GM18519 (cell line): ENCODE measurements around the gene GABBR2.

ENCODE experiments used
- ATAC-seq: cut with Tn5 transposase; IDR thresholded peaks from one replicate; pipeline ENCODE4 v1.9.1; 2021; ENCODE audit warnings: mild to moderate bottlenecking, moderate library complexity; ENCODE audit not compliant: unreplicated experiment, low FRiP score

The GABBR2 gene

DNA sequence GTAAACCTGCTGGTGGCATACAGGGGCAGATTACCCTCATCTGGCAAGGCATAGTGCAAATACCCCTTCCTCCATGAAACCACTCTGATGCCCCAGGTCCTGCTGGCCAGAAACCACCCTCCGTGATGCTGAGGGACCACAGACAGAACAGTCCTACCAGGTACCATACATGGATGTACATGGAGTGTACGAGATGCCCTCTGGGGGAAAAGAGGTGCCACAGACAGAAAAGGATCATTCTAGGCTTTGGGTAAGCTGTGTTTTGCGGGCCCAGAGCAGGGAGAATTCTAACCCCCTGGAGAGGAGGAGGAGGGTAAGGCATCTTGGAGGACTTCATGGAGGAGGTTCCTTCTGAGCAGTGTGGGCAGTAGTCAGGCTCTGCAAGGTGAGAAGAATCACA, 68.3 kb downstream of the GABBR2 start:
- no peak for ATAC-seq

DNA sequence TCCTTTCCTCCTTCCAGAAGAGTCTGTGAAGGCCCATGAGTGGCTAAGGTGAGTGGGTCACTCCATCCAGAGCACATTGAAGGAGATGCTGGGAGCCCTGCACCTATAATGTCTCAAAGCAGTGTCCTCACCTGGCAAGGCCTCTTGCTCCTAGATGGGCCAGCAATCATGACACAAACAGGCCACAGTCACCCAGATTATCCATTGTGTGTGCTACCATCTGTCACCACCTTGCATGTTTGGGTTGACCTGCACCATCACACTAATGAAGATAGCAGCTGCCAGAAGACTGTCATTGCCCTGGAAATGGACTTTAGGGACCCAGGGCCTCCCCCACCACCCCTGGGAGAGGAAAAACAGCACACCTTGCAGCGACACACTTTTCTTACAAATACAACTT, 69.6 kb downstream of the GABBR2 start:
- ATAC-seq = no peak

DNA sequence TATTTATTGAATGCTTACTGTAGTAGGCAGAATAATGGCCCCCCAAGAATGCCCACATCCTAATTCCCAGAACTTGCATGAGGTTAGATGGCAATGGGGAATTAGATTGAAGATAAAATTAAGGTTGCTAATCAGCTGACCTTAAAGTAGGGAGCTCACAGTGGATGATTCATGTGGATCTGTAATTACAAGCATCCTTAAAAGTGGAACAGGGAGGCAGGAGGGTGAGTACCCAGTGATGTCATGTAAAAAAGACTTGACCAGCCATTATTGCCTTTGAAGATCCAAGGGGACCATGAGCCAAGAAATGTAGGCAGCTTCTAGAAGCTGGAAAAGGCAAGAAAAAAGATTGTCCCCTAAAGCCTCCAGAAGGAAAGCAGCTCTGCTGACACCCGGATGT, 71.4 kb downstream of the GABBR2 start:
- ATAC-seq = no peak

DNA sequence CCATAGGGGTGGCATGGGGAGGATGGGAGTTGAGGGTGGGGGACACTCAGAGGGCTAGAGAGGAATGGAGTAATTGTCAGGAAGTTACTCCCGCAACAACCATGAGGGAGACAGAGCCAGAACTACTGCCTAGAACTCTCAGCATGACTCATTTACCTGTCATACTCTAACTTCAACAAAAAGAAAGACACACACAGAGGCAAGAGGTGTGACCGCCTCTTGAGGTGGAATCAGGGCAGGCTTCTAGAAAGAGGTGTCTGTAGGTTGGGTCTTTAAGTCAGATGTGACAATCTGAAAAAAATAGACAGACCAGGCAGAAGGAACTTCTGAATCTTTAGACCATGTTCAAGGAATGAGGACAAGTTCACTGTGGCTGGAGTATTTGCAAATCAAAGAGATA, 73.4 kb downstream of the GABBR2 start:
- ATAC-seq = no peak

DNA sequence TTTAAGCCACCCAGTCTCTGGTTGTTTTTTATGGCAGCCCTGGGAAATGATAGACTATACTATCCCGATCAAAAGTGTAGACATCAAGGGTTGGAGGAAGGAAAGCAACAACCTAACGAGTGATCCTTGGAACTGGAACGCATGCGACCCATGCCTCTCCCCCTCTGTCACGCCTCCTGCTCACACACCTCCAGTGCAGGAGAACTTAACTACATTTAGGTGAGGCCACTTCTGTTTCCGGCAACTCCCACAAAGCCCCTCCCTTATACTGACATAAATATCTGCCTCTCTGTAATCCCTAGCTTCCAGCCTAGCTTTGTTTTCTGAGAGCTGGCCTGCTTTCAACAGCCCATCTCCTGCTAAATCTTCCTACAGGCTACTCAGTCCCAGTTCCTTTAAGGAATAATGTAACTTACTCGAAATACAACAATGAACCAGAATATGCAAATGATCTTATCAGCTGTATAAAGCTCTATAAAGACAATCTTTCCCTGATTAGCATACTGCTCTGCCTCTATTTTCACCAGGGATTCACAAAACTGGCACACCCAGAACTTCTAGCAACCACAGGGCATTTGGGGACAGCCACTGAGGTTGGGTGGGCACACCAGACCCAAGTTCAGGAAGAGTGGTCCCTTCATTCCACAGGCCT, 73.9 kb downstream of the GABBR2 start:
- ATAC-seq = no peak

DNA sequence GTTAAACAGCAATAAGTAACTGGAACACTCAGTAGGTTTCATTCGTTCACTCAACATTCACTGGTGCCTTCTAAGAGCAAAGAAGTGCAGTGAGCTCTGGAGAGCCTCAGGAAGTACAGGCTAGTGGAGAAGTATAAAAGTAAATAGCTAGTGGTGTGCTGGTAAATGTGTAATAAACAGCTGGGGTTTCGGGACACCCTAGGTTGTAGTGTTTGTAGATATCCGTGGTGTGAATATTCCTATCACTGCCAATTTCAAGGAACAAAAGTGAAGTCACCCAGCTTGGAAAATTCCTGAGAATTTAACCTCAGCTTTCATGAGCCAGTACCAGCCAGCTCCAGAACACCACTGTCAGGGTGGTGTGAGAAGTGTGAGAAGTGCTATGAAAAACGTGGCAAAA, 75.9 kb downstream of the GABBR2 start:
- no peak for ATAC-seq

DNA sequence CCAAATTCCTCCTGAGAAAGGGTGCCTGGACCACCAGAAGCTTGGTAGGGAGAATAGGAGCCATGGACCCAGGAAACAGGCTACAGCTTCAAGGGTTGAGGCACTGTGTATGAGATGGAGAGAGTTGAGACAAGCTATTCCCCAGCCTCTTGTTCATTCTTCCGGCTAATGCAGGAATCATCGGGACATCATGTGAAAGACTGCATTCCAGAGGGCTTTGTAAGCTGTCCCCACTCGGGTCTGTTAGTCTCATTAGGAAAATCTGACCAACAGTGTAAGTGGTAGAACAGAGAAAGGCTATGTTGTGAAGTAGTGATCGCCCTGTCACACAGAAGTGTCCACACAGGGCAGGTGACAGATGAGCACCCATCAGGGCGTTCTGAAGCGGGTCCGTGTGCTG, 81.4 kb downstream of the GABBR2 start:
- ATAC-seq = no peak

DNA sequence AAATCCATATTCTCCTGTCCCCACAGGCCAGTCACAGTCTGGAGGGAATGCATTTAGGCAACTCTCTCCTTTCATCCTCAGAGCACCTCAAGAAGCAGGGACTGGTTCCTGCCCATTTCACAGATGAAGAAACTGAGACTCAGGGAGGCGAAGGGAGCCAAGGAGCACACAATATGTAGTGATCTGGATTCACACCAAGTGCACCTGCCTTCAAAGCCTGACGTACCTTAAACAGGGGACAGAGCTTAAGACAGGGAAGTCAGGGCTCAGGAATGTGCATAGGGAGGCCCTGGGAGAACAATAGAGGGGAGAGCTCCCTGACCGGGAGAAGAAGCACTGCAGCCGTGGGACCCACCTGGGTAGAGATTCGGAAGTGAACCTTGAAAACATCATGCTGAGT, 83.0 kb downstream of the GABBR2 start:
- no peak for ATAC-seq

DNA sequence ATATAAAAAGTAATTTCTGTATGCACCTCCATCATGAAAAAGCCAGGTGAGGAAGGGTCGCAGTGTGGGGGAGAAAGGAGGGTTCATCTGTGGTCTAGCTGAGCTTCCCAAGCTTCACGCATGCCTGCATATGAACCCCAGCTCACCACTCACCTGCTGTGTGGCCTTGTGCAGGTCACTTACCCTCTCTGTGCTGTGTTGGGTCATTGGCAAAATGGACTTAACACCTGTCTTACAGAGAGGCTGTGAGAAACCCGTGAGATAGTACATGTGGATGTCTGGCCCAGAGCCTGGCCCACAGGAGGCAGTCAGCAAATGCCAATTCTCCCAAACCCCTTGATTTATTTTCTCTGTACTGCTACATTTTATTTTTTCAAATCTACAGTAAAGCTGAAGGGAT, 88.9 kb downstream of the GABBR2 start:
- ATAC-seq = no peak

DNA sequence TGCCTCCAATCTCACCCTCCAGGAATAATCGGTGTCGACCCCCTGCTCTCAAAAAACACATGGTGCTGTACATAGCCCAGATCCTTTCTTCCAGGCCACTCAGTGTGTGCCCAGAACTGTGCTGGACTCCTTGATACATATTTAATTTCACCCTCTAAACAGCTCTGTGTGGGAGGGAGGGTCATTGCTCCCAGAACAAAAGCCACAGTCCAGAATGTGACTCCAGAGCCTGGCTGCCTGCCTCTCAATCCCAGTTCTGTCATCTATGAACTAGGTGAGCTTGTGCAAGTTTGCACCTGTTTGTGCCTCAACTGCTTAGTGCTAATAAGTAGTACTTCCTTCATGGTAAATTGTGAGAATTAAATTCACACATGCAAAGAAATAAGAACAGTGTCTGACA, 93.1 kb downstream of the GABBR2 start:
- no peak for ATAC-seq

DNA sequence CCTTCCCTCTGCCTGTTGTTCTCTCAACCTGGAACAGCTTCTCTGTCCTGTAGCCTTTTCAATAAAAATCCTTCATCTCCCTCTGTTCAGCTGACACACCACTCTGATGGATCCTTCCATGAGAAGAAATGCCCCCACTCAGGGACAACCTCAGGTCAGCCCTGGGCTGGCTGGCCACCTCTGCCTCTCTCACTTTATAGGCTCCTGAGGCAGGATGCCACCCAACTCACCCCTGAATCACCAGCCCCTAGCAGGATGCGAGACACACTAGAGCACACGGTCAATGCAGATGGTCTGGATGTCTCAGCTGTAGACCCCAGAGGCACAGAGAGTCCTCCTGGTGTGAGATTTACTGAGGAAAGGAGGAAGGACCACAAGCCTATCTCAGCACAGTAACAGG, 93.8 kb downstream of the GABBR2 start:
- ATAC-seq = no peak

DNA sequence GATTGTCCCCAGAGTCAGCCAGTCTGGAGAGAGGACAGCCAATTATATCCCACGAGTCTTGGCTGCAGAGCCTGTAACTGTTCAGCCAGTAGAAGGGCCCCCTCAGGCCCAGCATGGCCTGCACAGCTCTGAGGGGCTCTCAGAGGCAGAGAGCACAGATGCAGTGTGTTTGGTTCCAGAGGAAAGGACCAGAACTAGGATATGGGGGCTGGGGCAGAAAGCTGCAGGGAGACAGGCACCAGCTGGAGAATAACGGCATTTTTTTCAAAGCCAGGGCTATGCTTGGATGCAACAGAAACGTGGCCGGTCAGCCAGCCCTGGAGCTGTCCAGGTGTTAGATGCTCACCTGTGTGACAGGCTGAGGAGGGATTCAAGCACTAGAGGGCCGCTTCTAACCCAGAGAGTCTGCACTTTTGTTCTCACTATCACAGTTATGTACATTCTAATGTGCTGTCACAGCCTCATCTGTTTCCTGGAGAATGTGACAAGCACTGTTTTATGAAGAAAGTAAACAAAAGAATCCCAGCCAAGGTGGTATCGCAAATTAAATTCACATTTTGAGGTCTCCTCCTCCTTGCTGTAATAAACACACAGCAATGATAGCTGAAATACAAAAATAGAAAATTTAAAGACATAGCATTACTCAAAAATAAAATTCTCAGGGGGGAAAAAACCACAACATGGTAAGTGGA, 96.5 kb downstream of the GABBR2 start:
- ATAC-seq = no peak

DNA sequence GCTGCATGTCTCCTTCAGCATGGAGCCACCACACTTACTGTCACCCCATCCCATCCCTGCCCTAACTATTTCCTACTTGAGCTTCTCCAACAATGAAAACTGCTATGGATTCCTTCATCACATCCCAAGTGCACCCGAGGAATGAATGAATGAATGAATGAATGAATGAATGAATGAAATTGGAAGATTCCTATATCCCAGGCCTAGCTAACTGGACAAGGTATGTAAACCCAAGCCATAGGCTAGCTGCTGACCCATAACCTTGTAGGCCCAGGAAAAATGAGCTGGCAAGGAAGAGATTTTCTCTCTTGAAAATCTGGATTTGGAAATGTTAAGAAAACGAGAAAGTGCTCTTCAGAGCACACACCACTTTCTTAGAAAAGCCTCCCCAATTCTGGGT, 97.4 kb downstream of the GABBR2 start:
- ATAC-seq = no peak

DNA sequence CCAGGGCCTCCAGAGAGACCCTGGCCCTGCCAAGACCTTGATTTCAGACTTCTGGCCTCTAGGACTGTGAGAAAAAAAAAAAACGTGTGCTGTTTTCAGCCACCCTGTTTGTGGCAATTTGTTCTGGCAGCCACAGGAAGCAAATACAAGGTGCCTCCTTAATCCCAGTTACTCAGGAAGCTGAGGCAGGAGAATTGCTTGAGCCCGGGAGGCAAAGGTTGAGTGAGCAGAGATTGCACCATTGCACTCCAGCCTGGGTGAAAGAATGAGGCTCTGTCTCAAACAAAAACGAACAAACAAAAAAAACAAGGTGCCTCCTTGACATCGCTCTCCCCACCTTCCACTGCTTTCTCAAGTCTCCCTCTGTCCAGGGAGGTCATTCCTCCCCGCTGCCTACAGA, 98.0 kb downstream of the GABBR2 start:
- no peak for ATAC-seq

DNA sequence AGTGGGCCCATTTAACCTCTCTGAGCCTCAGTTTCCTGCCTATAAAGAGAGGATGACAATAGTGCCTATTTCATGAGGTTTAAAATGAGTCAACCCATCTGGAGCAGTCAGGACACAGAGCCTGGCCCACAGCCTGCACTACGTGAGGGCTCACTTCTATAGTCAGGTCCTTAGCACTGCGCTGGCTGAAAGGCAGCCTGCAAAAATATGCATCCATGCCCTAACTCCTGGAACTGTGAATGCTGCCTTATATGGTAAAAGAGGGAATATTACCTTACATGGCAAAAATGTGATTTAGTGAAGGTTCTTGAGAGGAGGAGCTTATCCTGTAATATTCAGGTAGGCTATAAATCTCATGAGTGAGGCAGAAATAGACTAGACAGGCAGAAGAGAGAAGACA, 98.5 kb downstream of the GABBR2 start:
- no peak for ATAC-seq

DNA sequence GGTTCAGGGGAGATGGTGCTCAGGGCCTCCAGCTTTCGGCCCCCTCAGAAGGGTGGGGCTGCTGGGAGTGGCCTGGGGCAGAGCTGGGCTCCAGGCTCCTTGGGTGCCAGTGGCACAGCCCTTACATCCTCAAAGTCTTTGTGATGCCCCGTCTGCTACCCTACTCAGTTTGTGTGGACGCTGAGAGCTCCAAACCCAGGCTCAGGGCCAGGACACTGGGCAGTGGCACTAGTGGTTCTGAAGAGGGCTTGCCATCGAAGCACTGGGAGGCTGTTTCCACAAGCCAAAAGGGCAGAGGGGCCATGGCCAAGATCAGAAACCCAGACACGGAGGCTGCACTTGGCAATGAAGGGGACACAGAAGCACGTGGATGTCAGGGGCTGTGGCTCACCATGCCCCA, 99.1 kb downstream of the GABBR2 start:
- ATAC-seq = no peak

DNA sequence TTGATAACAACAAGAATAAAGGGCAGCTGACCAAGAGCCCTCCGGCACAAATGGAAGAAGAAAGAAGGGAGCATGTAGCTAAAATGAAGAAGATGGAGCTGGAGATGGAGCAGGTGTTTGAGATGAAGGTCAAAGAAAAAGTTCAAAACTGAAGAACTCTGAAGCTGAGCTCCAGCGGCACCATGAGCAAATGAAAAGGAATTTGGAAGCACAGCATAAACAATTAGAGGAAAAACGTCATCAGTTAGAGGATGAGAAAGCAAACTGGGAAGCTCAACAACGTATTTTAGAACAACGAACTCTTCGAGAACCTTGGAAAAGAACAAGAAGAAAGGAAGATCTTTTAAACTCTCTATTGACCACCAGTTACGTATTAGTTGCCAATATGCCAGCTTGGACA, 100.9 kb downstream of the GABBR2 start:
- no peak for ATAC-seq

DNA sequence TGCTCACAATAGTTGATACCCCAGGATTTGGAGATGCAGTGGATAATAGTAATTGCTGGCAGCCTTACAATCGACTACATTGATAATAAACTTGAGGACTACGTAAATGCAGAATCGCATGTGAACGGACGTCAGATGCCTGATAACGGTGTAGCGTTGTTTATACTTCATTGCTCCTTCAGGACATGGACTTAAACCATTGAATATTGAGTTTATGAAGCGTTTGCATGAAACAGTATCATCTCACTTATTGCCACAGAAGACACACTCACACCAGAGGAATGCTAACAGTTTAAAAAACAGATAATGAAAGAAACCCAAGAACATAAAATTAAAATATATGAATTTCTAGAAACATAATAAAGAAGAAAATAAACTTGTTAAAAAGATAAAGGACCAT, 101.6 kb downstream of the GABBR2 start:
- ATAC-seq = no peak

DNA sequence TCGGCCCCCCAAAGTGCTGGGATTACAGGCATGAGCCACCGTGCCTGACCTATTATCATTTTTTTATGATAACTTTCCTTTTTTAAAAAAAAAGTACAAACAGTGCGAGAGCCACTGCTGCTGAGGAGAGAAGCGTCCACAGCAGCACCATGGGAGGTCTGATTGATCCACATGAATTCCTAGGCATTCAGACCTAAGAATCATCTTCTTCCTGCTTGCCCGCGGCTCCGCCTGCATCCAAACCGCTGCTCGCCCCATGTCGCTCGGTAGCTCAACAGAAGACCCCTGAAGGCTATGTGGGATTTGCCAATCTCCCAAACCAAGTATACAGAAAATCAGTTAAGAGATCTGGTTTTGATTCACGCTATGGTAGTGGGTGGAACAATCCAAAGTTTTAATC, 102.0 kb downstream of the GABBR2 start:
- ATAC-seq = no peak

DNA sequence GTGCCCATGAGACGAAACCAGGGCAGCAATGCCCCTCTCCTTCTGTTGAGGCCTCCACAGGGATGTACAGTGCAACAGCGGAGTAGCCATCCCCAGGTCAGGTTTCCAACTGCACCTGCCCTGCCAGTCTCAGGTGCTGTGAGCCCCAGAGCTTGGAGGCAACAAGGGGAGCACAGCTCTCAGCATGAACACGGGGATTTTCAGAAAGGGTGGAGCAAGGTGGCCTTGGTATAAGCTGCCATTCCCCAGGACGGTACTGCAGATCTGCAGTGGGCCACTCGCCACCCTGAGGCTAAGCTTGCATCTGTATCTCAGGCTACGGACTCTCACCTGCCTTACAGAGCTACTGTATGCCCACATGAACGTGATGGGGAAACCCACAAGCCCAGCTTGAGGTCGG, 103.6 kb downstream of the GABBR2 start:
- ATAC-seq = no peak

DNA sequence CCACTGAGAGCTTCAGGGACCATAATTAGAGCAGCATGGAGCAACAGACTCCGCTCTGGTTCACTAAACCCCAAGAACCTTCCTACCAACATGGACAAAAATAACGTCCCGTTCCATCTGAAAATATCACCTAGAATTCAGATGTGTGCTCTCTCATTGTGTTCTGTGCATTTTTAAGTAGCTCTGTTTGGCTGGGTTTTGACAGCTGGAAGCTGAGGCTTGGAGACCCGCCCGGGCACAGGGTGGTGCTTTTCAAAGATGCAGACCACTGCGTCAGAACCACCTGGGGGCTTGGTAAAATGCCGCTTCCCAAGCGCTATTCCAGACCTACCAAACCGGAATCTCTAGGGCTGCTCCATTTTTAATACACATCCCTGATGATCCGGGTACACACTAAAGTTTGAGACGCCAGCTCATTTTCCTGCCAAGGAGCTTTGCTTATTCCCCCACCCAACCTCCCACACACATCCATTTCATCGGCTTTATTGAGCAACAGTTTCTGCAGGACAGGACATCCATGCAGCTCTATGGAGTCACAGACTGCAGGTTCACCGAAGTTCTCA, 104.8 kb downstream of the GABBR2 start:
- no peak for ATAC-seq

DNA sequence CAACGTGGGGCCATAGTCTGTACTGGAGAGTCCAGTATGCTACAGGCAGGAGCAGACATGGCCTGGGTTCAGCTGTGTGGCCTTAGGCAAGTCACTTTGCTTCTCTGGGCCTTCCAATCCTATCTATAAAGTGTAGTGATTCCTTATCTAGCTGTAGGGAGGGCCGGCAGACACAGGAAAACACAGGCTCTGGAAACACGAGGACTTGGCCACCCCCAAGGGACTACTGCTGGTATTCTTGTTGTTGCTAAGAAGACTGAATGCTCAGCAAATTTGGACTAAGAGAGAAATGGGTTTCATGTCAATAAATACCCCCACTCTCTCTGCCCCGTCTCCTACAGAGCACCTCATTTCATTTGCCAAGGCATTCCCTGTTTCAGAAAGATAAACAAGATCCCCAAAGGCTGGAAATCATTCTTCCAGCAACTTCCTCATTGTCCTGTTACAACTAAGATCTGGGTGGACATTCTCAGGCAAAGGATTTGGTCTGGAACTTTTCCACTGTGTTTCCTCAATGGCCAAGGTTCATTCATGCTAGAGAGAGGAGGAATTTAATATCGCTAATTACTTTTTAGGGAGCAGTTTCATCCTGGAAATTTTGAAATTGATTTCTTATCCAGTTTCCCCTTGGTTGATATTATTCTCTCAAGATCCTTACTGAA, 105.8 kb downstream of the GABBR2 start:
- ATAC-seq = no peak
